Common myeloid progenitor, CD34-positive (primary cell): ENCODE results near the gene GPR83. TPM values are rescaled to one million over a fixed set of nuclear protein-coding genes. Genes with fewer than 3 reads are reported as not detected.

Experiments
- CTCF ChIA-PET: fragments of 350-600 bp; sonication (Branson Sonifier 250); formaldehyde crosslinking; loops from one replicate; lab custom pipeline; 2021; ENCODE audit warnings: antibody characterized with exemption; lab: Charles Lee
- POLR2A ChIA-PET: fragments of 350-600 bp; sonication (Branson Sonifier 250); formaldehyde crosslinking; loops from one replicate; lab custom pipeline; 2021; ENCODE audit warnings: antibody characterized with exemption; lab: Charles Lee
- DNase-seq, 3 donors: peaks; one replicate each; pipeline versions ENCODE4 v3.0.0 to v3.0.0-alpha.2; 2013
- H3K27ac ChIP-seq, 2 experiments: 1 replicate in 1 of 2; 2 replicates in 1 of 2; pipeline ENCODE4 v1.7.0; 2013; ENCODE audit warnings: inconsistent platforms in 2 of 2, low read length in 2 of 2, mild to moderate bottlenecking in 2 of 2, low read depth in 1 of 2, moderate library complexity in 1 of 2; ENCODE audit not compliant: severe bottlenecking in 2 of 2, insufficient read depth in 1 of 2, poor library complexity in 1 of 2
- H3K27me3 ChIP-seq, 5 experiments: replicated peaks in 2 of 5; 1 replicate in 3 of 5; 2 replicates in 2 of 5; pipeline versions ENCODE4 v1.6.1 to v1.7.0; 2013; ENCODE audit warnings: low read length in 4 of 5, mild to moderate bottlenecking in 2 of 5, moderate library complexity in 2 of 5, inconsistent platforms in 1 of 5; ENCODE audit not compliant: insufficient read depth in 5 of 5, control insufficient read depth in 4 of 5
- H3K36me3 ChIP-seq, 4 experiments: 1 replicate in 2 of 4; 2 replicates in 2 of 4; pipeline versions ENCODE4 v1.6.1 to v1.7.0; 2013; ENCODE audit warnings: low read length in 3 of 4, control low read depth in 1 of 4, mild to moderate bottlenecking in 1 of 4; ENCODE audit not compliant: control insufficient read depth in 4 of 4, insufficient read depth in 4 of 4
- H3K4me1 ChIP-seq, 4 experiments: 1 replicate in 3 of 4; 2 replicates in 1 of 4; pipeline versions ENCODE4 v1.6.1 to v1.7.1; 2013; ENCODE audit warnings: low read length in 3 of 4, mild to moderate bottlenecking in 3 of 4, control low read depth in 1 of 4, inconsistent platforms in 1 of 4, moderate library complexity in 1 of 4; ENCODE audit not compliant: control insufficient read depth in 4 of 4, insufficient read depth in 4 of 4; ENCODE audit errors: control extremely low read depth in 1 of 4
- H3K4me3 ChIP-seq, 7 experiments: 1 replicate in 4 of 7; 2 replicates in 3 of 7; pipeline versions ENCODE4 v1.5.1 to v1.7.0; 2013; ENCODE audit warnings: mild to moderate bottlenecking in 7 of 7, low read length in 6 of 7, moderate library complexity in 6 of 7, inconsistent platforms in 2 of 7, low read depth in 2 of 7, control low read depth in 1 of 7; ENCODE audit not compliant: insufficient read depth in 4 of 7, control insufficient read depth in 1 of 7; ENCODE audit errors: extremely low read depth in 1 of 7
- H3K9me3 ChIP-seq, 5 experiments: 1 replicate in 4 of 5; 2 replicates in 1 of 5; pipeline versions ENCODE4 v1.6.1 to v1.7.1; 2013; ENCODE audit warnings: low read length in 4 of 5, mild to moderate bottlenecking in 2 of 5, inconsistent platforms in 1 of 5, low read depth in 1 of 5, moderate library complexity in 1 of 5; ENCODE audit not compliant: control insufficient read depth in 4 of 5, insufficient read depth in 2 of 5; ENCODE audit errors: control extremely low read depth in 1 of 5
- WGBS: methylation state at CpG from one replicate; pipeline ENCODE4 v1.1.5; 2013; ENCODE audit not compliant: insufficient coverage; 5-methylcytosine and 5-hydroxymethylcytosine counted together
- polyA plus RNA-seq: library from polyadenylated mRNA; unstranded; fragments of 120-200 nt; gene quantifications from one replicate; pipeline ENCODE4 v1.2.1, GENCODE V29; 2013

Gene GPR83
- polyA plus RNA-seq: 0.03 TPM

GRCh38 chr11:94400839-94401772, at the start of gene GPR83:
GPR83 (minus strand) TSS chr11:94401419; CDS start chr11:94401247, 172 bp downstream.
- ChIA-PET CTCF (no interaction called here), POLR2A (no interaction called here)
- Histone ChIP-seq H3K27me3 (peaks cover 12 to 62% (median 31%) of the 10 kb centered on the region in 5 experiments), H3K27ac (no peak within 1 kb of the TSS), H3K36me3 (no peaks in the 10 kb centered on the region), H3K4me1 (peaks cover 0 to 16% (median 9%) of the 10 kb centered on the region in 4 experiments), H3K4me3 (peak within 1 kb of the TSS; percentile 10 to 65 (median 44)), H3K9me3 (peaks cover 0 to 3% (median 0%) of the 10 kb centered on the region in 5 experiments)
- peak in 2 of 3 donors; percentile 25 to 31 for DNase-seq
- WGBS: 3% methylated on average over 70 of the region's 73 CpGs

DNA sequence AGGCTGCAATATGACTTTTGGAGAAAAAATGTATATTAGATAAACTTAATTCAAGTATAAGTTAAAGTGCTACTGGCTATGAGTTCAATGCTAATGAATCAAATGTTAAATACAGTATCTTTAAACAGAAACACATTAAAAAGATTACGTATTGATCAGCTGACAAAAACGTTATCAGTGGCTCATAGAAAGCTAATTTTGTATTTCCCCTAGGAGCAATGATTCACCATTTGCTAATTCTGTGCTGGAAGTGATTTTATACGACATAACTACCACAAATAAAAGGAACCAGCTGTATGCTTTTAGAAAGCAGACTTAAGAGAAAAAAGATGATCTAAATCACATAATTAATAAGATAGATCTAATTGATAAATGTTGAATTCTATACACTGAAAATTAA, 48.8 kb upstream of the GPR83 start:
- POLR2A ChIA-PET: no interaction called here
- Histone ChIP-seq H3K27me3 (no peaks in the 10 kb centered on the region), H3K36me3 (peaks cover 11 to 41% (median 20%) of the 10 kb centered on the region in 4 experiments), H3K9me3 (peaks cover 0 to 5% (median 0%) of the 10 kb centered on the region in 5 experiments), H3K4me3 (no peak overlapping the region), H3K4me1 (no peaks in the 10 kb centered on the region), H3K27ac (no peak overlapping the region)
- no peak for DNase-seq
- WGBS: 92% methylated on average over 2 of the region's 3 CpGs
- CTCF ChIA-PET: interaction anchor here (0.9 kb wide), 1 partner anchor 10 kb away, joined by 3 read pairs; no protein-coding TSS in a partner anchor

DNA sequence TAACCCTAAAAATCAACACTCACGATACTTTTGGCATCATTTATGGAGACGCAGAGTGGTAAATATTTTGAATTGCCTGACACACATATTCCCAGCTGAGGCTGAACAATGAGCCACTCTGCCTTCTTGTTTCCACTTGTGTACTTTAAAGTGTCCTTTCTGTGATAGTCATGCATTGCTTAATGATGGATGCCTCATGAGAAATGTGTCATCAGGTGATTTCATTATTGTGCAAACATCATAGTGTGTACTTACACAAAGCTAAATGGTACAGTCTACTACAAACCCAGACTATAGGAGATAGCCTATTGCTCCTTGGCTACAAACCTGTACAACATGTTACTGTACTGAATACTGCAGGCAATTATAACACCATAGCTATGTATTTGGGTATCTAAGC, 48.2 kb upstream of the GPR83 start:
- ChIA-PET CTCF (no interaction called here), POLR2A (no interaction called here)
- no peak for DNase-seq
- H3K4me3 ChIP-seq: no peak overlapping the region
- H3K27me3 ChIP-seq: no peaks in the 10 kb centered on the region
- WGBS: no CpG with 5 or more reads among the region's 2 CpGs
- no peaks in the 10 kb centered on the region for H3K4me1 ChIP-seq
- peaks cover 0 to 5% (median 0%) of the 10 kb centered on the region in 5 experiments for H3K9me3 ChIP-seq
- peaks cover 11 to 40% (median 20%) of the 10 kb centered on the region in 4 experiments for H3K36me3 ChIP-seq
- H3K27ac ChIP-seq: no peak overlapping the region

DNA sequence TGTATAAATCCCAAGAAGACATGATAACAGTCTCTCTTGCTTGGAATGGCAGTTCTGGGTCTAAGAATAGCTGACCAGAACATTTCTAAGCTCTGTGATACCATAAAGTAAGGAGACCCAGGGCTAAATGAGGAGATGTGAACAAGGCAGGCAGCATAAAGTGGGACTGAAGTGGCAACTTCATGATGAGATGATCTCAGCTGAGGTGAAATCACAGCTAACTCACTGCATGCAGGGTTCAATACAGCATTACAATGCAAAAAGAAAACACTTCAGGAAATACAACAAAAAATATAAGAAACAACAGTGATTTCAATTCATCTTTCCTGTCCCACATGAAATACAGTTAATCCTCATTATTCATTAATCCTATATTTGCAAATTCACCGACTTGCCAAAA, 47.8 kb upstream of the GPR83 start:
- H3K36me3 ChIP-seq: peaks cover 13 to 41% (median 23%) of the 10 kb centered on the region in 4 experiments
- no peak overlapping the region for H3K27ac ChIP-seq

DNA sequence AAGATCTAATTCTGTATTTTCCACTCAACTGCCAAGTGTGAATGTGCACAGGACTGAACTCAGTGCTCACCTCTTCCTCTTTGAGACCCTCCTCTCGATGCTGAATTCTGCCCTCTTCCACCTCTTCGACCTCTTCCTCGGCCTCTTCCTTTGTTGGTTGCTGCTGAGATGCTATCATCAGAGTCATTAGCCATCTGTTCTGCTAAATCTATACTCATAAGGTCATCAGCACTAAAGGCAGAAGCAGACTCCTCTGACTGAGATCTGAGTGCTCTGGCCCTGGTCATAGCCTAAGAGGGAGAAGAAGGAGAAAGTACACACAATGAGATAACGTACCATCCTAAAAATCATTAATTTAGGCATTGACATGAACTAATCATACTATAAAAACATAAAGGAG, 45.9 kb upstream of the GPR83 start:
- POLR2A ChIA-PET: no interaction called here

More for the DNA sequence above, 47.8 kb upstream of the GPR83 start:
- WGBS: no CpG with 5 or more reads among the region's 1 CpG
- POLR2A ChIA-PET: no interaction called here
- Histone ChIP-seq H3K9me3 (peaks cover 0 to 5% (median 0%) of the 10 kb centered on the region in 5 experiments), H3K4me1 (no peaks in the 10 kb centered on the region), H3K27me3 (no peaks in the 10 kb centered on the region), H3K4me3 (no peak overlapping the region)
- CTCF ChIA-PET: no interaction called here
- DNase-seq: no peak

DNA sequence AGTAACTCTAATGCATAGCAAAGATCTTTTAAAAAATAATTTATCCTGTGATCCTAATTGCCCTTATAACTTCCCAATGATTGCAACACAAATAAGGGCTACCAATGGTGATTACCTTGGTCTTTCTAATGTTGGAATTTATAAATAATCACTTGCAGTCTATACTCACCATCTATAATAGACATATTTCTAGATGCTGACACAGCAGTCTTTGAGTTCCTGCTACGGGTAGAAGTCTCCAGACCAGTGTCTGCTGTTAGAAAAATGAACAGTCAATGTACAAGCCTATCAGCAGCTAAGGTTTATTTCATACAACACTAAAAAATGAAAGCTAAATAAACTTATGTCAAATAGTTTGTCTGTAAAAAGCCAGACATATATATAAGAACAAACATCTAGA, 44.4 kb upstream of the GPR83 start:
- POLR2A ChIA-PET: no interaction called here
- Histone ChIP-seq H3K9me3 (no peaks in the 10 kb centered on the region), H3K4me1 (no peaks in the 10 kb centered on the region), H3K27ac (no peak overlapping the region), H3K4me3 (no peak overlapping the region), H3K36me3 (peaks cover 11 to 45% (median 32%) of the 10 kb centered on the region in 4 experiments), H3K27me3 (no peaks in the 10 kb centered on the region)
- 100% methylated on average over 1 of the region's 1 CpG for WGBS
- CTCF ChIA-PET: no interaction called here
- no peak for DNase-seq

More for the DNA sequence above, 45.9 kb upstream of the GPR83 start:
- no peaks in the 10 kb centered on the region for H3K9me3 ChIP-seq
- DNase-seq: no peak
- 100% methylated on average over 1 of the region's 4 CpGs for WGBS
- H3K4me3 ChIP-seq: no peak overlapping the region
- H3K27ac ChIP-seq: no peak overlapping the region
- CTCF ChIA-PET: no interaction called here
- no peaks in the 10 kb centered on the region for H3K27me3 ChIP-seq
- no peaks in the 10 kb centered on the region for H3K4me1 ChIP-seq
- H3K36me3 ChIP-seq: peaks cover 10 to 41% (median 28%) of the 10 kb centered on the region in 4 experiments

DNA sequence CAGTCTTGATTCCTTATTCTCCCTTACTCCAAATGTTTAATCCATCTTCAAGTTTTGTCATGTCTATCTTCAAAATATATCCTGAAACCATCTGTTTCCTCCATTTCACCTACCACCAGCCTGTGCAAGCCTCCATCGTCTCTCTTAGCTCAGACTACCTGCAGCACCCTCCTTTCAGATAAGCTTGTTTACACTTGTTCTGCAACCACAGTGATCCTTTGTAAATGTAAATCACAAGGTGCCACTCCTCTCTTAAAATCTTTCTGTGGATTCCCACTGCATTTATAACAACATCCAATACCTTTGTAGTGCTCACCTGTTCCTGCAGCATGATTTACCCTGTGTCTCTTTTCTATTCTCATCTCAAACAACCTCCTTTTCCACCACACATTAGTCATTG, 31.8 kb upstream of the GPR83 start:
- no peaks in the 10 kb centered on the region for H3K27me3 ChIP-seq

More for the DNA sequence above, 31.8 kb upstream of the GPR83 start:
- no peak overlapping the region for H3K27ac ChIP-seq
- H3K4me1 ChIP-seq: no peaks in the 10 kb centered on the region
- 88% methylated on average over 1 of the region's 1 CpG for WGBS
- H3K36me3 ChIP-seq: peaks cover 25 to 60% (median 46%) of the 10 kb centered on the region in 4 experiments
- H3K9me3 ChIP-seq: peaks cover 3 to 10% (median 6%) of the 10 kb centered on the region in 5 experiments
- no peak overlapping the region for H3K4me3 ChIP-seq
- CTCF ChIA-PET: interaction anchor here (1.2 kb wide), 1 partner anchor 10 kb away, joined by 3 read pairs; no protein-coding TSS in a partner anchor
- POLR2A ChIA-PET: no interaction called here
- DNase-seq: no peak
